MM.1S (cell line): ENCODE measurements around the gene PAMR1.

Experiments
- DNase-seq: peaks from one replicate; pipeline ENCODE4 v3.0.0-alpha.2; 2015
- H2AFZ ChIP-seq: fragments of 300-600 bp; sonication (generic); 2 replicates; pipeline ENCODE4 v1.6.0; 2016; ENCODE audit warnings: antibody characterized with exemption, low read length
- H3F3A ChIP-seq: fragments of 300-600 bp; sonication (generic); 2 replicates; pipeline ENCODE4 v1.6.1; 2016; ENCODE audit warnings: mild to moderate bottlenecking, antibody characterized with exemption, low read length, moderate library complexity, mixed read lengths; ENCODE audit not compliant: insufficient read depth
- H3K27ac ChIP-seq: fragments of 300-600 bp; sonication (generic); 2 replicates; pipeline ENCODE4 v1.5.1; 2016; ENCODE audit warnings: mild to moderate bottlenecking, low read length
- H3K27me3 ChIP-seq: fragments of 300-600 bp; sonication (generic); replicated peaks from 2 replicates; pipeline ENCODE4 v1.6.0; 2016; ENCODE audit warnings: low read length; ENCODE audit not compliant: insufficient read depth
- H3K36me3 ChIP-seq: fragments of 300-600 bp; sonication (generic); replicated peaks from 2 replicates; pipeline ENCODE4 v1.6.1; 2016; ENCODE audit warnings: mild to moderate bottlenecking, low read length, mixed read lengths; ENCODE audit not compliant: insufficient read depth
- H3K4me1 ChIP-seq: fragments of 300-600 bp; sonication (generic); 2 replicates; pipeline ENCODE4 v1.6.1; 2016; ENCODE audit warnings: low read length, mixed read lengths
- H3K4me2 ChIP-seq: fragments of 300-600 bp; sonication (generic); 2 replicates; pipeline ENCODE4 v1.6.0; 2016; ENCODE audit warnings: low read depth, low read length
- H3K4me3 ChIP-seq: fragments of 300-600 bp; sonication (generic); 2 replicates; pipeline ENCODE4 v1.5.1; 2016; ENCODE audit warnings: low read length, mixed read lengths
- H3K79me2 ChIP-seq: fragments of 300-600 bp; sonication (generic); 2 replicates; pipeline ENCODE4 v1.6.1; 2016; ENCODE audit warnings: mixed run types, low read length, mixed read lengths
- H3K9ac ChIP-seq: fragments of 300-600 bp; sonication (generic); 2 replicates; pipeline ENCODE4 v1.6.1; 2016; ENCODE audit warnings: low read length, mixed read lengths
- H3K9me2 ChIP-seq: fragments of 300-600 bp; sonication (generic); replicated peaks from 2 replicates; pipeline ENCODE4 v1.6.1; 2016; ENCODE audit warnings: mild to moderate bottlenecking, low read length, mixed read lengths; ENCODE audit not compliant: insufficient read depth
- H3K9me3 ChIP-seq: fragments of 300-600 bp; sonication (generic); replicated peaks from 2 replicates; pipeline ENCODE4 v1.6.1; 2016; ENCODE audit warnings: mild to moderate bottlenecking, low read length, mixed read lengths; ENCODE audit not compliant: insufficient read depth
- H4K20me1 ChIP-seq: fragments of 300-600 bp; sonication (generic); 2 replicates; pipeline ENCODE4 v1.6.1; 2016; ENCODE audit warnings: mild to moderate bottlenecking, low read length, moderate library complexity, mixed read lengths; ENCODE audit not compliant: insufficient read depth
- CTCF ChIP-seq: fragments of 300-600 bp; sonication (generic); IDR thresholded peaks from 2 replicates; pipeline ENCODE4 v1.5.1; 2016; ENCODE audit warnings: antibody characterized with exemption, low read length, mixed read lengths
- EZH2 ChIP-seq: fragments of 300-600 bp; sonication (generic); optimal IDR thresholded peaks from 2 replicates; pipeline ENCODE3; 2017; ENCODE audit warnings: low read depth, mild to moderate bottlenecking, antibody characterized with exemption, low read length, mixed read lengths
- EZH2phosphoT487 ChIP-seq: fragments of 300-600 bp; sonication (generic); IDR thresholded peaks from 2 replicates; pipeline ENCODE4 v1.6.1; 2018; ENCODE audit warnings: antibody characterized with exemption, low read length

The PAMR1 gene

DNA sequence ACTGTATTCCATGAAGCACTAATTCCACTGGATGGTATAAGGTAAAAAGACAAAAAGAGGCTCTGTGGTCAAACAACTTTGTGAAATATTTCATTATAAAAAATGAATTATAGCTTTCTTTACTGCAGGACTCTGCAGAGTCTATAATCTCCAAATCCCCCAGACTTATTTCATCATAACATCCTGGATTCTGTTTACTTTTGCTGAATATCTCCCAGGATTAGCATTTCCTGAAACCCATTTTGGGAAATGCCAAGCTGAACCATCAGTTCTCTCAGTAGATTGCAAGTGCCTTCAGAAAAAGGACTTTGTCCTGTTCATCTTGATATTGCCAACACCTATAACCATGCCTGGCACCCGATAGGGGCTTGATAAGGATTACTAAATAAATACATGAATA lies 7.9 kb downstream of the PAMR1 start:
- Histone ChIP-seq H3K27ac (no peak overlapping the region), H3K9me2 (no peaks in the 10 kb centered on the region), H3K36me3 (no peaks in the 10 kb centered on the region), H3K4me1 (no peaks in the 10 kb centered on the region), H3K4me2 (no peak overlapping the region), H3K79me2 (no peaks in the 10 kb centered on the region), H3K9me3 (no peaks in the 10 kb centered on the region), H3K9ac (no peak overlapping the region), H3F3A (no peaks in the 10 kb centered on the region), H4K20me1 (no peaks in the 10 kb centered on the region), H2AFZ (no peak overlapping the region), H3K27me3 (no peaks in the 10 kb centered on the region), H3K4me3 (no peak overlapping the region)
- DNase-seq = no peak
- no peak for TF ChIP-seq EZH2phosphoT487
- TF ChIP-seq EZH2 = no peak
- TF ChIP-seq CTCF = no peak

DNA sequence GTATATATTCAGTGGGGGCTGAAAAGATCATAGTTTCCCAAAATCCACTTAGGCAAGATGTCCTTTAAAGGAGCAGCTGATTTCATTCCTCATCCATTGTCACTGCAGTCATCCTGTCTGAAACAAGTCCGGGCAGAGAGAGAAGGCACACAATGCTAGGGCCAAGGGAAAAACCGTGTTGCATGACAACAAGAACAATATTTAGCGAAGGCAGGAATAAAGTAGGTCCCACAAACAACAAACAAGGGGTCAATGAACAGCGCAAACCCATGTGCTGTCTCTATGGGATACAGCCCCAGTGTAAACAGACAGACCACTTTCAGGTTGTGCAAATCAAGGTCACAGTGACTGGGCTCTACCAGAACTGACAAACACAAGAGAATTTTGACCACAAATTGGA lies 9.0 kb downstream of the PAMR1 start:
- Histone ChIP-seq H3K9me2 (no peaks in the 10 kb centered on the region), H3K4me1 (no peaks in the 10 kb centered on the region), H3K27ac (no peak overlapping the region), H3K79me2 (no peaks in the 10 kb centered on the region), H3K4me2 (no peak overlapping the region), H4K20me1 (no peaks in the 10 kb centered on the region), H3K36me3 (no peaks in the 10 kb centered on the region), H3K4me3 (no peak overlapping the region), H3K27me3 (no peaks in the 10 kb centered on the region), H3F3A (no peaks in the 10 kb centered on the region), H3K9ac (no peak overlapping the region), H2AFZ (no peak overlapping the region), H3K9me3 (no peaks in the 10 kb centered on the region)
- DNase-seq = no peak
- no peak for TF ChIP-seq EZH2phosphoT487
- TF ChIP-seq CTCF = no peak
- TF ChIP-seq EZH2 = no peak

- Histone ChIP-seq H3K4me2 (no peak overlapping the region), H3K27me3 (no peaks in the 10 kb centered on the region)
Observed at GRCh38 chr11:35515224-35515623, 10.2 kb downstream of the PAMR1 start.

More at GRCh38 chr11:35515224-35515623, 10.2 kb downstream of the PAMR1 start:
- H3K79me2 ChIP-seq = no peaks in the 10 kb centered on the region
- no peak overlapping the region for H3K27ac ChIP-seq
- H4K20me1 ChIP-seq = no peaks in the 10 kb centered on the region
- no peak overlapping the region for H3K4me3 ChIP-seq
- H3K9me2 ChIP-seq = no peaks in the 10 kb centered on the region
- H3K36me3 ChIP-seq = no peaks in the 10 kb centered on the region
- H3K4me1 ChIP-seq = no peaks in the 10 kb centered on the region
- H3K9ac ChIP-seq = no peak overlapping the region
- no peak for TF ChIP-seq CTCF
- no peak for TF ChIP-seq EZH2phosphoT487
- no peak for TF ChIP-seq EZH2
- no peak for DNase-seq
- H2AFZ ChIP-seq = no peak overlapping the region
- no peaks in the 10 kb centered on the region for H3F3A ChIP-seq
- no peaks in the 10 kb centered on the region for H3K9me3 ChIP-seq
